ENCODE data around the gene PITX1.

GRCh38 chr5:135048286-135048685 is 14.3 kb upstream of the PITX1 start:
- TF ChIP-seq EZH2 (IDR thresholded peaks at IDR 0.05; ENCODE audit: borderline replicate concordance, insufficient read depth, low read depth, low read length, poor library complexity, severe bottlenecking) (no peak), CTCF (IDR thresholded peaks at IDR 0.05) (no peak)
